Activated CD8-positive, alpha-beta memory T cell treated with anti-CD3 and anti-CD28 coated beads, Interleukin-2, amount 50 U/mL, for 48 hours (primary cell): ENCODE measurements around the gene COL23A1.
"Not testable (repeated sequence)": the region's sequence is repeated elsewhere in the genome, so short reads cannot be mapped to it uniquely, and the experiment has no call there.

Experiments used
- DNase-seq: peaks from one replicate; pipeline ENCODE4 v3.0.0-alpha.2; 2020

Gene COL23A1

DNA sequence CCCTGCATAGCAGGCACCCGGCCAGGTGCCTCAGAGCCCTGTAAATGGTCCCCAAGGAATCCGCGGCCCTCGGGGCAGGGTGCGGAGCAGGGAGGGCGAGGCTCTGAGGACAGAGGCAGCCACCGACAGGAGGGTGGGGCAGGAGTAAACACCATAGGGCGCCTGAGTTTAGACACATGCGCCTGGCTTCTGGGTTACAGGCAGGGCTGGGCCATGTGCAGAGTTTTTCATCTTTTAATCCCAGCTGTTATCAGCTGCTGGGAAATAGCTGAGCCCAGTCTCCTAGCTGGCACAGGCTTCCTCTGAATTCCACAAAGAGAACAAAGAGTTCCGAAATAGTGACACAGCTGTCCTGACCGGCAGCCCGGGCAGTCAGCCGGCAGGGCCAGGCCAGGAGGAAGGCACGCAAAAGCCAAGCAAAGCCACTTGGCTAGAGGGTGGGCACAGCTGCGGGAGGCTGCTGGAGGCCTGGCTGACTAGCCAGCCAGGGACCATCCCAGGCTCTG is 258.6 kb downstream of the COL23A1 start:
- DNase-seq: no peak

DNA sequence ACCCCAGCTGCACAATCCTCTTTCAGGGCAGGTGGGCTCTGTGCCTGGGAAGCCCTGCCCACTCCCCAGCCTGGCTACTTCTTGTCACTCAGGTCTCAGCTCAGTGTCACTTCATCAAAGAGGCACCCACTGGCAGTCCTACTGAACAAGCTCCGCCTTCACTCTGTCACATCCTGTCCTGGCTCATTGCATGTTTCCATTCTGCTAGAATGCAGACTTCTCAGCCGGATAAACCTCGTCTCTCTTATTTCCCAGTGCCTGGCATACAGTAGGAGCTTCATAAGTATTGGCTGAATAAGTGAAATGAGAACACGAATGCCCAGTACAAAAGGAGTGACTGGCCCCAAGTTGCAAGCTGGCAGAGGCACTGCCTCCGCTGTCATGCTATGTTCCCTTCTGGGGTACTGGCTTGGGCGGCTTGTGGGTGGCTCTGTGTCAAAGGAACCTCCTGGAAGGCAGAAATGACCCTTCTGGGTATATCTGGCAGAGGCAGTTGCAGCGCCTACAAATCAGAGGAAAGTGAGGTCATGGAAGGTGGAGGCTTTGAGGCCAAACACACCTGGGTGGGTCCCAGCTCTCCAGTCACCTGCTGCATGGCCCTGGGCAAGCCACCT is 259.3 kb downstream of the COL23A1 start:
- DNase-seq: no peak

DNA sequence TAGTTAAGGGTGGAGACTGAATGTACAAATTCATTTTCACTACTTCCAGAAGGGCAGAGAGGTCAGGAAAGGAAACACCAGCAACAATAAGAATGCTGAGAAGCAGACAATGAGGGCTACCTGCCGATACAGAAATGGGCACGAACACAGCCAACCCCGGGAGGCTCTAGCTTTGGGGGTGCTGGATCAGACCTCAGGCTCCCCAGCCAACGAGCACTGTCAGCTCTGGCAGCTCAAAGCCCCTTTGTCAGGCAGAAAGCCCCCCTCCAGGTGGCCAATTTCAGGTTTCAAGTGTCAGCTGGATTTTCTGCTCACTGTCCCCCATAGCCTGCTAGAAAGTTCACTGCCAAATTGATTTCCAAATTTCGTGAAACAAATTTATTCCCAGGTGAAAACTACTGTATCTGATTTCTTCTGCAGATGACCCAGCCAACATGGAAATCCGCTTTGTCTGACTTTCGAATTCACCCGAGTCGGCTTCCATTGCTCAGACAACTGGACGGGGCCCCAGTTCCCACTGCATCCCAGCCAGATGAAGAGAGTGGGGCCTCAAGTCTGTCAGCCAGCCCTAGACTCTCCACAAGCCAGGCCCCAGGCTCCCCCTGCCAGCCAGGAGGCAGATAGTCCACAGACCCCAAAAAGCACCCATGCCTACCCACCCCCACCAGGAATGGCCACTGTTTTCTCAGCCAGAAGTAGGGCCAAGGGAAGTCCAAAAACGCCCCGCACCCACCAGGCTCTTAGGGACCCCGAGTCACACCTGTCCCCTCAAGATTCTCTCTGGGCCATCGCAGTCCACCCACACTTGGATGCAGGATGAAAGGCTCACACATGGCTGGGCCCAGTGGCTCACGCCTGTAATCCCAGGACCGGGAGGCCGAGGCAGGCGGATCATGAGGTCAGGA is 261.1 kb downstream of the COL23A1 start:
- no peak for DNase-seq

DNA sequence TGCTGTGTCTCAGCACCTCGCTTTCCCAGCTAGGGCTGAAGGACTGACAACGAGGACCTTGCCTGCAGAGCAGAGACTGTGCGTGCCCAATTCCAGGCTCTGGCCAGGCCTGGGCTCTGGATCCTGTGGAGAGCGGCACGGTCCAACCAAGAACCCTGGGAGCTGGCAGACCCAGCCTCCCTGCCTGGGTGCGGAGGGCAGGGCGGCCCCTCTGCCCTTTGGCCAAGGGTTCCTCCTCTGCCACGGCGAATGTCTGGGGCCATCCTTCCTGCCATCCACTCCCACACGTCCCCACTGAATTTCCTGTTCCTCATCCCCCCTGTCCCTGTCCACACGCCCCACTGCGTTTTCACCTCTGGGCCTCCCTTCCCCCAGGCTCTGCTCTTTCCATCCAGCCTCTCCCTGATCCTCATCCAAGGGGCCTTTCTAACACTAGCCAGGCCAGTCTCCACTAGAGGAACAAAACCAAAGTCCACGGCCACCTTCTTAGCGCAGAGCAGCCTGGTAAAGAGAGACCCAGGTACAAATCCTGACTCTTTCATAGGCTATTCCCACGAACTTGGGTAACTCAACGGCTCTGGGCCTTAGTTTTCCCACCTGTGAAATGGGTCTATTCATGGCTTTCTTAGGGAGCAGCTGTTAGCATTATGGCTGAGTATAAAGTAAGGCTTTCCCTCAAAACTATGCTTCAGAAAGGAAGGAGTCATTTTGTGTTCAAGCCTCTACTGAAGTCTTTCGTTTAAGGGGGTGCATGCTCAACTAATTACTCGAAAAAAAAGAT is 262.1 kb downstream of the COL23A1 start:
- no peak for DNase-seq

DNA sequence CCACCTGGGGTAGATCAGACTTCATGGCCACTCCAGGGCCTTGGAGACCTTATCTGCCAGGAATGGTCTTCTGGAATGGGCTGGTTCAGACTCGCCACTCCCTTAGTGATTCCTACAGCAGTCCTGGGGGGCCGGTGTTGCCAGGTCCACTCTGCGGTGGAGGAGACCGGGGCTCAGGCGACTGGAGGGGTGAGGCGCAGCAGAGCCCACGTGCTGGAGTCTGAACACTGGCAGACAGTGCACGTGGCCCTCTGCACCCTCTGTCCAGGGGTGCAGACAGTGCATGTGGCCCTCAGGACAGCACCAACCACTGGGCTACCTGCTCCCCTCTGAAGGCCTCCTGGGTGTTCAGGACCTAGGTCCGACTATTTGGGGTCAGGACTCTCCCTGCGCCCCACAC is 262.7 kb downstream of the COL23A1 start:
- DNase-seq: no peak

DNA sequence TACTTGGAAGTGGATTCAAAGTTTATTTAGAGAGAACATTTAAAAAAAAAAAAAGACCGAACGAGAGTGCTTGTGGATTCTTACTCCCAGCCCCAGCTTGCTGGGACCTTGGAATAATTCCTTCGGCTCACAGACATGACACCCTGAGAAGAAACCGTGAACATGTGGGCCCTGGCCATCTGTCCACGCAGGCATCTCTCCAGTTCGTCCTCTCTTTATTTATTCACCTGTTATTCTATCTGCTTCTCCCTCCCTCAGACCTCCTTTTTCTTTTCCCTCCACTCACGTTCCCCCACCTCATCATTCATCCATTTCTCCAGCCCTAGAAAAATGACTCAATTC is 263.8 kb downstream of the COL23A1 start:
- no peak for DNase-seq

DNA sequence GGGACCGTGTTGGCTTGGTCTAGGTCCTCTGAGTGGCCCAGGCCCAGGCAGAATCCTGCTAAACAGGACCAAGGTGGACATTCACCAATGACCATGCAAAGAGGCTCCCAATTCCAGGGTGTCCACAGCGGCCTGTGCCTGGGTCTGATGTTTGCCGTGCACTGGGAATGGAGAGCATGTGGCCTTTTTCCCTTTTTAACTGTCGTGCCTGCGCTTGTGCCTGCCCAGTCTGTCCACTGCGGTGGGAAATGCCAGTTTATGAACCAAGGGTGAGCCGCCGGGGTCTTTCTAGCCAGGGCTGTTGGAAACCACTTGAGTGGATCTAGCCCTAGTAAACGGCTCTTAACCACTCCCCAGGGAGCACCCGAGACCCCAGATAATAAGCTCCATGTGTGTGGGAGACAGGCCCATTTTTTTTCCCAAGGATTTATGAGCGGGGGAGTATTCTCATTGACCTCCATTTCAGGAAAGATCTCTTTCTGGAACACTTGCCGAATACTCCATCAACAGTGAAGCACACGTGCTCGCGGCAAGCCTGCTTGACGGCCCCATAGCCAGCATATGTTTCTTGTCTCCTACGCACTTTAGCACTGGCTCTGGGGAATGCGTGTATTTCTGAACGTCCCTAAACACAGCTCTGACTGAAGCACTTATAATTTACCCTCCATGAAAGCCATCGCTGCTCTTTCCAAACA is 264.4 kb downstream of the COL23A1 start:
- DNase-seq: no peak

DNA sequence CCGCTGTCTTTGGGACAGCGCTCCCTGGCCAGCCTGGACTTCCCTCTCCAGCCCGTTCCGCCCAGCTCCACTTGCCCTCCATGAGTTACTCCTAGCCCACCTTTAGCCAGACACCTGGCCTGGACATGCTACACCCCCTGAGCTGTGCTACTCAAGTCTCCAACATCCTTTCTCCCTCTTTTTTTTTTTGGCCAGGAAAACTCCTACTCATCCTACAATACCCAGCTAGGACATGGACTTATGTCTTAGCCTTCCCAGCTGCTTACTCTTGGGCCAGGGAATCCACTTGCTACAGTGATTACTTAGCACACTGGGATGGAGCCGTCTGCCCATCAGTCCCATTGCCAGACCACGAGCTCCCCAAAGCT is 264.9 kb downstream of the COL23A1 start:
- no peak for DNase-seq

DNA sequence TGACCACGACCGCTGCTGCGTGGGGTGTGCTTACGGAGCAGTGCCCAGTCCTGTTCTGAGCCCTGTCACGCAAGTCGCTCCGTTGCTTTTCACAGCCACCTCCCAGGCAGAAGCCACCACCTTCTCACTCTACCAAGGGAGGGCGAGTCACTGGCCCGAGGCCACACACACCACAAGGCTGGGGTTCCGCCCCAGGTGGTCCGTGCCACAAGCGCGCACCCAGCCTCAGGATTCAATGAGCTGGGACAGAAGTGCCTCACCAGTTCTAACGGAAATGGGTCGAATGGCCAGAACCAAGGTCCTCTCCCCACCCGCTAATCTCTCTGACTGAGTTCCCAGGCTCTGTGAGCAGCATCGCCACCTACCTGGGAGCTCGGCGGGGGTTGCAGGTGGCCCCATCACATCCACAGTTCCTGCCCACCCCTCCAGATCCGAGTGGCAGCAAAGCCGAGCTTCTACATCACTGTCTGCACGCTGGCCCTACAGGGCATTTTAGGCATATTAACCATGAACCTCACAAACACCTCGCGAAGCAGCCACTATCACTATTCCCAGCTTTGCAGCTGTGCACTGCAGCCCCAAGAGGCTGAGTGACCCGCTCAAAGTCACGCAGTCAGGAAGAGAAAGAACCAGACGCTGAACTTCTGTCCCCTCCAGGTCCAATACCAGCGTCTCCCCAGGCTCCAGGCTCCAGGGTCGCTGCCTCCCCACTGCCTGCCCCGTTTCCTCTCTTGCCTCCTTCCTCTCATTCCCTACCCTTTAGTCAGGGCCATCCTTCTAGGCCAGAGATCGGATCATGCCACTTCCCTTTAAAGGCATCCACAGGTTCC is 265.5 kb downstream of the COL23A1 start:
- no peak for DNase-seq

DNA sequence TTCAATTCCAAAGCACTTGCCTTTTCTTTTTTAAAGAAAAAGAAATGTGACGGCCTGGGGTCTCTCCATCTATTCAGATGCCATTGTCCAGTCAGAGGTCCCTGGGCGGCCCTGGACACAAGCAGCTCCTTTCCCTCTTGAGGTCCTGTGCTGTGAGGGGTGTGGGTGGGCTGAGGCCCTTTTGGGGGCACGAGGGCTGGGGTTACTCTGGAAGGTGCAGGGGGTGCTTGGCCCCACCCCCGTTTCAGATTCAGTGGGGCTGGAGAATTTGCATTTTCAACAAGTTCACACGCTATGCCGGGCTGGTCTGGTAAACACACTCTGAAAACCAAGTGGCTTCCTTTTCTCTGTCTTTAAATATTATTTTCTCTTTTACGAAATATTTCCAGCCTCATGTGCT is 266.2 kb downstream of the COL23A1 start:
- DNase-seq: no peak

DNA sequence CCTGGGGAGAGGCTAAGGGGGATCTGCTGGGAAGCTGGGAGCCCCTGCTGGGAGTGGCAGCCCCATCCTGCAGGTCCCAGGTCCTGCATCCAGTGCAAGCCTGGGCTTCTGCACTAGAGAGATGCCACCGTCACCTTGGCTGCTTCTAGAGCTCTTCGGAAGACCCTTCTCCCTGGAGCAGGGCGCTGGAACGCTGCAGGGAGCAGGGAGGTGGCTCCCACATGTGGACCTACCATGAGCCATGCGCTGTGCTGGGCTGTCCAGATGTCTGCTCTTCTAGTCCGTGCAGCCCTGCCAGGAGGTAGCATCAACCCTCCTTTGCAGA is 266.7 kb downstream of the COL23A1 start:
- no peak for DNase-seq

DNA sequence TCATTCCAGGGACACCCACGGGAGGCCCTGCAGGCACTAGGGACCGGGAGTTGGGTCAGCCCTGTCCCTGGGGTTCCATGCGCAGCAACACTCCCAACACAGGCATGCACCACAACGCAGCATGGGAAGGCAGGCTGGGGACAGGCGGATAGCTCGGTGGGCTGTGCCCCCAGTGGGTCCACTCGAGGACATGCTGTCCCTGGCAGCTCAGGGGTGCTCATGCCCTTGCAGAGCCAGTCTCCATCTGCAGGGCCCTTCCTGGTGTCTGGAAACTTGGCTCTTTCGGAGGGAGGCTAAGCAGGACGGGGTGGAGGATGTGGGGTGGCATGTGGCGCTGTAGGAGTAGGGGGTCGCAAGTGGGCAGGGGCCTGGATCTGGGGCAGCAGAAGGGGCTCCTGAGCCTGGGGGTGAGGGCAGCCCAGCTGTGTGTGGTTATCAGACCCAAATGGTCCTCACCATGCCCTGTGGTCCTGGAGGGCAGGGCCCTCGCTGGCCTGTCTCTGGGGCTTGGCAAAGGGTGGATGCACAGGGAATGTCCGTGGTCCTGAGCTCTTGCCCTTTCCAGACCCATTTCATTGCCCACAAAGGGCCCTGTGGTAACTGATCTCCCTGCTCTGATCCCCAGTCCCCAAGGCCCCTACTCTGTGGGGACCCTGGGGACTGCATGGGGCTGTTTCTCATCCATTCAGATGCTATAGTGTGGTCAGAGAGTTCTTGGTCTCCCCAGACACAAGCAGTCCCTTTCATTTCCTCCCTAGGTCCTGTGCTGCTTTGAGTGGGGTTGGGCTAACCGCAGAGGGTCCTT is 267.3 kb downstream of the COL23A1 start:
- DNase-seq: no peak

DNA sequence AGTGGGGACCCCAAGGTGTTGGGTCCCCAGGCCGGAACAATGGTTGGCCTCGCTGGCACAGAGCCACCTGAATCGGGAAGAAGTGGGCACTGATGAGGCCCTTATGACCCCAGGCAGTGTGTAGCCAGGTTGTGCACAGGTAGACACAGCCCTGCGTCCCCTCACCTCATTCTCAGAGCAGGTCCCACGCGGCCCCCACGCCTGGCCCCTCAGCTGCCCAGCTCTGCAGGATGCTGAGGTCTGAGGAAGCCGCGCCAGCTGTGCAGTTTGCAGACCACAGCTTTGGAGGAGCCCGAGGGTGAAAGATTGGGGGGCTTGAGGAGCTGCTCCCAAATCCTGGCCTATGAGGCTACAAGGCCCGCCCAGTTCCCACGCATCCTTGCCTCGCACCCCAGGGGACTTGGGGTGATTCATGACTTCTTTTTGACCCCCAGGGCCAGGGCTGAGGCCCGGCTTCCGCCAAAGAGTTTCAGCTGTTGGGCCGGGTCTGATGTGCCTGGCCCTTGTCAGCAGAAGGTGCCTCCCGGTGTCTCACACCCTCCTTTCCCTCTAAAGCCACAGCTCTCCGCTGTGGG is 269.8 kb downstream of the COL23A1 start:
- no peak for DNase-seq

DNA sequence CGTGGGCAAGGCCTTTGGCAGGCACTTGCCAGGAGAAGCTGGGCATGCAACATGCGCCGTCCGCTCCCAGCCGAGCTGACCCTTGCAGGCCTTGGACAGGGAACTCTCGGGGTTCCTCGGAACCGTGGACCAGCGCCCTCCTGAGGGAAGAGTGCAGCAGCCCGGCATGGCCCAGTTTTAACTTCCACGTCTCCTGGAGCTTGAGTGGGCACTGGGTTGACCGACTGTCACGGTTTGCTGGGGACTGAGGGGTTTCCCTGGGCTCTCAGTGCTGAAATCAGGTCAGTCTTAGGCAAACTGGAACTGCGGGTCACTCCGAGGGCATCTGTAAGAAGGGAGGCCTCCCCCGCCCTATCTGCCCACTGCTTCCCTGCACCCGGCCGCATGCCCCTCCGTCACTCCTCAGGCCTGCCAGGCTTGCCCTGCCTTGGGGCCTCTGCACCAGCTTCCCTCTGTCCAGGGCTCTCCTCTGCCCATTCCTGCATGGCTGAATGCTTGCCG is 270.6 kb downstream of the COL23A1 start:
- DNase-seq: no peak

DNA sequence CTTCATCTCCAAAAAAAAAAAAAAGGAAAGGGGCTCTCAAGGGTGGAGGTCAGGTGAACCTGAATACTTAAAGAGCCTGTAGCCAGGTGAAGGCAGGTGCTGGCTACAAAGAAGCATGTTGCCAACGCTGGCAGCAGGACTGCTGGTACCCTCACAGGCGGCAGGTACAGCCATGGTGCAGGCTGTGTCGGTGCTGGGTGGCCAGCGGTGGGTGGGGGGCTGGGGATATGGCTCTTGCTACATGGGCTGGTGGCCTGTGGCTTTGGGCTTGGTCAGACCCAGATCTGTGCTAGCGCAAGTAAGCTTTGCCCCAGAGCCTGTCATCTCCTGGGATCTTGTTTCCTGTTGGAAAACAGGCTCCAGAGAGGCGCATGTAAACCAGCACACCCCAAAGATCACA is 271.3 kb downstream of the COL23A1 start:
- DNase-seq: no peak

DNA sequence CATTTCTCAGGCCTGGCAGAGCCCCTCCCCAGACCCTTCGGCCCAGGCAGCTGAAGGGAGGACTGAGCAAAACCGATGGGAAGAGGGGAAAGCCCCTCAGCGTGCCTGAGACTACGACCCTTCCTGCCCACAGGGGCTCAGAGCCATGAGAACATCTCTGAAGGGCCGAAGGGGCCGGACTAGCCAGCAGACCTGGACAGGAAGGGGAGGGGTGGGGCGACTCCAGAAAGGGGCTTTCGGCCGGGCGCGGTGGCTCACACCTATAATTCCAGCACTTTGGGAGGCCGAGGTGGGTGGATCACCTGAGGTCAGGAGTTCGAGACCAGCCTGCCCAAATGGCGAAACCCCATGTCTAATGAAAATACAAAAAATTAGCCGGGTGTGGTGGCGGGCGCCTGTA is 271.8 kb downstream of the COL23A1 start:
- DNase-seq: no peak

DNA sequence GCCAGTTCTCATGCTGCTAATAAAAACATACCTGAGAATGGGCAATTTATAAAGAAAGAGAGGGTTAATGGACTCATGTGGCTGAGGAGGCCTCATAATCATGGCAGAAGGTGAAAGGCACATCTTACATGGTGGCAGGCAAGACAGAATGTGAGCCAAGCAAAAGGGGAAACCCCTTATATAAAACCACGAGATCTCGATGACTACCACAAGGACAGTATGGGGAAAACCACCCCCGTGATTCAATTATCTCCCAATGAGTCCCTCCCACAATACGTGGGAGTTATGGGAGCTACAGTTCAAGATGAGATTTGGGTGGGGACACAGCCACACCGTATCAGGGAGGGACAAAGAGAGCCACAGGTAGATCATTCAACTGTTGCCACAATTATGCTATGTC is 272.5 kb downstream of the COL23A1 start:
- not testable (repeated sequence) for DNase-seq

DNA sequence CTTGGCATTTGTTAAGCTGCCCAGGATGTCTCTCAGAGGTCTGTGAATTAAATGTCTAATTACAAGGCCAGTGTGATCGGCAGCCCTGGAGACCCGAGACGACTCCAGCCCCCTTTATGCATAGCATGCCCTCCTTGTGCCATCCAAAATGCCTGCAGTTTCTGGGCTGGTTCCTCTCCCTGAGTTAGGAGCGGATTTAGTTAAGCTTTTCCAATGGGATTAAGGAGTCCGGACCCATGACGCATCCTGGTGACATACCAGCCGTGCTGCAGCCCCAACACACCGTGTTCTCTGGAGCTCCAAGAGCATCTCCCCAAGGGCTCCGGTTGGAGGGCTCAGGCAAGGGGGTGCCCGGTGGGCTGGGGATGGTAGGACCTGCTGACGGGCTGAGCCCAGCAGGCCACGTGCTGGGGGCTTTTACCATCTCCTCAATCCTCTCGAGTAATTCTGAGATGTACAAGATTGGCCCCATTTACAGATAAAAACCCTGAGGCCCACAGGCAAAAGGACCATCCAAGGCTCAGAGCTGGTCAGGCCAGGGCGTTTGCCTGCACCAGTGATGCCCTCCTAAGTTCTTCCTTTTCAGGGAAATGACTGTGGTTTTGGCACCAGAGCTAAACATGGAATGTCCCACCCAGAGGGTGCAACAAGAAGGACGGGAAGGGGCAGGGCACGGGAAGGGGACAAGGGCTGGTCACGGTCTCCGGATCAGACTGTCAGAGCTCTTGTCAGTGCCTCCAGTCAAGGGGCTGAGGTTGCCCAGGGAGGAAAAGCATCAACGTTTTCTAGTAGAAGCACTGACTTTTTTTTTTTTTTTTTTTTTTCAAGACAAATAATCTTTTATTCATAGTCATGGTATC is 275.0 kb downstream of the COL23A1 start:
- DNase-seq: no peak

DNA sequence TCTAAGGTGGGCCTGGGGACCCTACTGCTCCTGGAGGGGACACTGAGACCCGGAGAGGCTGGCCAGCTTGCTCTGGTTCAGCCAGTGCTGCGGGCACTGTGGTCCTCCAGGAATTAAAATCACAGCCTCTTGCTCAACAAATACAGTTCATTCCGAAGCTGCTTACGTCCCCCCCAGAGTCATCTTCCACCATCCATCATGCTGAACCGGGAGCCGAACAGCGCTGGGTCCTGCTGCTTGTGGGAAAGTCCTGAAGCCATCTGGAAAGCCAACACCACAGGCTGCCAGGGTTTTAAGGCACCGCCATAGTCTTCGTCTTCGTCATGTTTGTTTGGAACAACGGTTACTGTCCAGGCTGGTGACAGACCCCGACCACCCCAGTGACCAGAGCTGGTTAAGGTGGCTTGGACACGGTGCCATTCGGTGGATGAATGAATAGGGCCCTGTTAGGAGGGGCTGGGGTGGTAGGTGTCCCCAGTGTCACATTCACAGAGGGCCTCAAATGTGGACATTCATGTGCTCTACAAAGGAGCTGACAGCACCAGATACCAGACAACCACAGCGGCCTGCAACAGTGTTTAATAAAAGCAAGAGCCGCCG is 276.0 kb downstream of the COL23A1 start:
- DNase-seq: no peak
